ENCODE results near the gene IMPG2. TPM values are rescaled to one million over a fixed set of nuclear protein-coding genes. Genes with fewer than 3 reads are reported as not detected.

IMPG2 gene
- polyA plus RNA-seq (2012; ENCODE audit: insufficient read depth, insufficient read length, low read depth): 0.05 TPM

DNA sequence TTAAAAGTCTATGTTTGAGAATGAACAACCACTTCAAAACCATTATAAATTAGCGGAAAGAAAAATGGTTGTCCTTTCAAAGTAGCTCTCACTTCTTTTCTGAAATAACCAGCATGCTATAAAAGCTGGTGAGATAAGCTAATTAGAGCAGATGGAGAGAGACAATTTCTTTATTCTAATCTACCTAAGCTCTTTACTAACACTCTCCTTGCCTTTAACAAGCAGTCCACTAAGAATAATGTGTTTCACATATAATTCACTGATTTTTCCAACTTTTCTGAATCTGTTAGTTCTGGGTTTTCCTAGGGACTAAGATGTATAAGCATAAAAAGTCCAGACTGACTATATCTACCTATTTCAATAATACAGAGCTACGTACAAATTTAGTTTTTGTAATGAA is at the start of gene IMPG2:
IMPG2 (minus strand) TSS at position 101 of the 400 bp plus-strand sequence. CDS start 203 bp downstream, outside the sequence.
- TF ChIP-seq, protein P1, sequence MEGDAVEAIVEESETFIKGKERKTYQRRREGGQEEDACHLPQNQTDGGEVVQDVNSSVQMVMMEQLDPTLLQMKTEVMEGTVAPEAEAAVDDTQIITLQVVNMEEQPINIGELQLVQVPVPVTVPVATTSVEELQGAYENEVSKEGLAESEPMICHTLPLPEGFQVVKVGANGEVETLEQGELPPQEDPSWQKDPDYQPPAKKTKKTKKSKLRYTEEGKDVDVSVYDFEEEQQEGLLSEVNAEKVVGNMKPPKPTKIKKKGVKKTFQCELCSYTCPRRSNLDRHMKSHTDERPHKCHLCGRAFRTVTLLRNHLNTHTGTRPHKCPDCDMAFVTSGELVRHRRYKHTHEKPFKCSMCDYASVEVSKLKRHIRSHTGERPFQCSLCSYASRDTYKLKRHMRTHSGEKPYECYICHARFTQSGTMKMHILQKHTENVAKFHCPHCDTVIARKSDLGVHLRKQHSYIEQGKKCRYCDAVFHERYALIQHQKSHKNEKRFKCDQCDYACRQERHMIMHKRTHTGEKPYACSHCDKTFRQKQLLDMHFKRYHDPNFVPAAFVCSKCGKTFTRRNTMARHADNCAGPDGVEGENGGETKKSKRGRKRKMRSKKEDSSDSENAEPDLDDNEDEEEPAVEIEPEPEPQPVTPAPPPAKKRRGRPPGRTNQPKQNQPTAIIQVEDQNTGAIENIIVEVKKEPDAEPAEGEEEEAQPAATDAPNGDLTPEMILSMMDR (IDR thresholded peaks at IDR 0.05; ENCODE audit: low read depth, low read length): no peak
- H3K4me3 ChIP-seq (ENCODE audit: low read depth, low read length): no peak within 1 kb of the TSS
- DNase-seq: no peak

DNA sequence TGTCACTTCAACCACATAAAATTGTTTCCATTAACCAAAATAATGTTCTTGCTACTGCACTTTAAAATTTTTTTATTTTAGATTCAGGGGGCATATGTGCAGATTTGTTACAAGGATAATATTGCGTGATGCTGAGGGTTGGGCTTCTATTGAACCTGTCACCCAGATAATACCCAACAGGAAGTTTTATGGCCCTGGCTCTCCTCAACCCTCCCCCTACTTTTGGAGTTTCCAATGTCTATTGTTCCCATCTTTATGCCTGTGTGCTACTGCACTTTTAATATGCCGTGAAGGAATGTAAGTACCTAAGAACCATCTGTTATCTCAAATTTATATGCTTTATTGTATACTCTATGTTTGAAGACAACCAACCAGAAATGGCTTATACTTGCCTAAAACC is 42.0 kb upstream of the IMPG2 start:
- Histone ChIP-seq H3K4me1 (no peaks in the 10 kb centered on the region), H3K4me3 (ENCODE audit: low read depth, low read length) (no peak overlapping the region), H3K27me3 (no peaks in the 10 kb centered on the region), H3K9me3 (no peaks in the 10 kb centered on the region), H3K36me3 (no peaks in the 10 kb centered on the region)
- DNase-seq: no peak
- TF ChIP-seq, protein P1 (IDR thresholded peaks at IDR 0.05; ENCODE audit: low read depth, low read length): no peak

More for the DNA sequence above, at the start of gene IMPG2:
- Histone ChIP-seq H3K4me1 (peaks cover 10% of the 10 kb centered on the region), H3K9me3 (no peaks in the 10 kb centered on the region), H3K27me3 (no peaks in the 10 kb centered on the region), H3K36me3 (no peaks in the 10 kb centered on the region; the same call in 1 of the 2 replicates)

DNA sequence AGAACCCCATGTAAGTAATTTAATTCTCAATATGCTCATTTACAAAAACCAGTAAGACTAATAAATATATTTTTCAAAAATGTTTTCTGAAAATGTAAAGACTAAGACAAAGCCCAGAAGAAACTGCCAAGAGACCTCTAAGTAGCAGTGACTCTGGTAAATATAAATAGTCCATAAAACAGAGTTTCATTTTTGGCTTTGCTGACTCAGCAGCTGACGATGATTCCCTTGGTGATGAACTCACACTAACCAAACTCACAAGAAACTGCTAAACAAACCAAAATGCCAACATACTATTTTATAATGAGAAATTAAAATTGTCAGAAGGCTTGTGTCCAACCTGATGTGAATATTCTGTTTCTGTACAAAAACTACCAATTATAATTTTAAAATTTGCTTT is 31.5 kb upstream of the IMPG2 start:
- no peaks in the 10 kb centered on the region for H3K36me3 ChIP-seq
- no peak overlapping the region for H3K4me3 ChIP-seq (ENCODE audit: low read depth, low read length)
- TF ChIP-seq, protein P1 (IDR thresholded peaks at IDR 0.05; ENCODE audit: low read depth, low read length): no peak
- no peaks in the 10 kb centered on the region for H3K9me3 ChIP-seq
- no peak for DNase-seq
- H3K27me3 ChIP-seq: no peaks in the 10 kb centered on the region
- H3K4me1 ChIP-seq: no peaks in the 10 kb centered on the region

DNA sequence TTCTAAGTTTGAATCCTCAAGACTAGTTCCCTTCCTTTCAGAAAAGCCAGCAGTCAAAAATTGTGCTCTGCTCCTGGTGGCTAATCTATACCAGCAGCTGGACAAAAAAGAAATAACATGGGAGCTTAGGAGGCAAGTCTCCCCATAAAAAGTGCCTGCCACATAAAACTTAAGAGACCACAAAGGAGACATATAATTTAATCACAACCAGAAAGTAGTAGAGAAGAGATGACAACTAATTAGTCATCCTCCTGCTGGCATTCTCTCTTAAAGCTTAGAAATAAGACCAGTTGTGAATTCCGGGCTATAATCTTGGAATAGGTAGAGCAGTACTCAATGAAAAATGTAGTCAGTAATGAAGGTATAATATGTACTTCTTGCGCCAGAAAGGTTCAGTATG is 20.2 kb upstream of the IMPG2 start:
- H3K27me3 ChIP-seq: no peaks in the 10 kb centered on the region
- H3K4me3 ChIP-seq (ENCODE audit: low read depth, low read length): no peak overlapping the region
- no peak for DNase-seq
- H3K36me3 ChIP-seq: no peaks in the 10 kb centered on the region
- no peaks in the 10 kb centered on the region for H3K9me3 ChIP-seq
- TF ChIP-seq, protein P1 (IDR thresholded peaks at IDR 0.05; ENCODE audit: low read depth, low read length): no peak
- no peaks in the 10 kb centered on the region for H3K4me1 ChIP-seq

DNA sequence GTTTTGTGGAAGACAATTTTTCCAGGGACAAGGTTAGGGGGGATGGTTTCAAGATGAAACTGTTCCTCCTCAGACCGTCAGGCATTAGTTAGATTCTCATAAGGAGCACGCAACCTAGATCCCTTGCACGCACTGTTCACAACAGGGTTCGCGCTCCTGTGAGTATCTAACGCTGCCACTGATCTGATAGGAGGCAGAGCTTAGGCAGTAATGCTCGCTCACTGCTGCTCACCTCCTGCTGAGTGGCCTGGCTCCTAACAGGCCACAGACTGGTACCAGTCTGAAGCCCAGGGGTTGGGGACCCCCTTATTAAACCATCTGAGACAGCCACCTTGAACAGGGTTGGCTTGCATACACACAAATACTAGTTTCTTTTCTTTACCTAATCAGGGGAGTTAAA is 13.5 kb upstream of the IMPG2 start:
- DNase-seq: no peak
- Histone ChIP-seq H3K4me1 (peaks cover 3% of the 10 kb centered on the region; the same call in 1 of the 2 replicates), H3K36me3 (peaks cover under 1% of the 10 kb centered on the region), H3K9me3 (no peaks in the 10 kb centered on the region), H3K27me3 (no peaks in the 10 kb centered on the region), H3K4me3 (ENCODE audit: low read depth, low read length) (no peak overlapping the region)
- TF ChIP-seq, protein P1 (IDR thresholded peaks at IDR 0.05; ENCODE audit: low read depth, low read length): no peak

DNA sequence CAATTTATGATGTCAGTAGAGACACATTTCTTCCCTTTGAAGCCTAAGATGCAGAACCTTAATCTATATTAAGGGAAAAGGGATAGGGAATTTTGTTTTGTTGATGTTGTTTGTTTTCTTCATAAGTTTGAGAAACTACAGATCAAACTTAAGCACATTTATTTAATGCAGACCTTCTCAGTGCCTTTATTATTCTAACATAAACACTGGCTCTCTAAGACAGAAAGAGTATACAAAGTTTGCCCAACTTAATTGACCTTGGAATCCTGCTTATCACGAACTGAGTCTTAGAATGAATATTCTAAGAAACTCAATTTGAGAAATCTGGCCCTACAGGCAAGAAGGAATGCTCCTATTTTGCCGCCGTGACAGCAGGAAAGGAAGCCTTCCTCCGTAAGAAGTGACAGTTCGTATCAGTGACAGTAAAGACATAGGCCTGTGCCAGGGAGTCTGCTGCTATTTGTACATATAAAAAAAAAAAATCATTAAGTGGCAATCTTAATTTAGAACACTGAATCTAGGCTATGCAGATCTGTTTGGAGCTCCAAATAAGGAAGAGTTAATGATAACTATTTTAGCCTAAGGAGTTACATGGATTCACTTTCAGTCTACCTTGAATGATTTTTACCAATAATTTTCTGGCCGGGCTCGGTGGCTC is 8.8 kb upstream of the IMPG2 start:
- no peak overlapping the region for H3K4me3 ChIP-seq (ENCODE audit: low read depth, low read length)
- no peak for DNase-seq
- no peaks in the 10 kb centered on the region for H3K27me3 ChIP-seq
- TF ChIP-seq, protein P1 (IDR thresholded peaks at IDR 0.05; ENCODE audit: low read depth, low read length): no peak
- H3K36me3 ChIP-seq: peaks cover 4% of the 10 kb centered on the region
- peaks cover 3% of the 10 kb centered on the region; the same call in 1 of the 2 replicates for H3K4me1 ChIP-seq
- H3K9me3 ChIP-seq: no peaks in the 10 kb centered on the region
